HFFc6 (cell line): ENCODE measurements around the gene DAPK1. TPM values are rescaled to one million over a fixed set of nuclear protein-coding genes. Genes with fewer than 3 reads are reported as not detected.

ENCODE experiments used
- DNase-seq: peaks from one replicate; pipeline ENCODE4 v3.0.0-alpha.2; 2018
- H3K27ac Mint-ChIP-seq: 2 replicates; pipeline ENCODE4 v1.8.0; 2020; ENCODE audit warnings: mild to moderate bottlenecking, mixed read lengths
- H3K27me3 Mint-ChIP-seq: 2 replicates; pipeline ENCODE4 v1.8.0; 2021; ENCODE audit warnings: mild to moderate bottlenecking, moderate library complexity, mixed read lengths; ENCODE audit not compliant: insufficient read depth
- H3K36me3 Mint-ChIP-seq: 2 replicates; pipeline ENCODE4 v1.8.0; 2021; ENCODE audit warnings: low read depth, mixed read lengths
- H3K4me1 Mint-ChIP-seq: 2 replicates; pipeline ENCODE4 v1.8.0; 2020; ENCODE audit warnings: low read depth, mixed read lengths
- H3K4me3 Mint-ChIP-seq: 2 replicates; pipeline ENCODE4 v1.8.0; 2020; ENCODE audit warnings: mild to moderate bottlenecking, moderate library complexity, mixed read lengths
- H3K9me3 Mint-ChIP-seq: 2 replicates; pipeline ENCODE4 v1.8.0; 2020; ENCODE audit warnings: mild to moderate bottlenecking, mixed read lengths
- total RNA-seq, 6 experiments: library from RNA; stranded (reverse); fragmentation: NEBNext Ultra II Directional; extraction: Animal tissue kit (Norgen Biotek cat#: 25700); gene quantifications; 2 replicates in 1 of 6; 3 replicates in 5 of 6; pipeline ENCODE4 v1.2.3, GENCODE V29; 2021
- TF ChIP-seq, protein P1 (sequence below): fragments of 200-600 bp; sonication (generic); IDR thresholded peaks from 2 replicates; pipeline ENCODE4 v1.5.0; 2021; ENCODE audit warnings: antibody characterized with exemption, mild to moderate bottlenecking

The DAPK1 gene
- total RNA-seq, 6 experiments from 2014 or later: 0.06 to 0.36 (median 0.18) TPM

DNA sequence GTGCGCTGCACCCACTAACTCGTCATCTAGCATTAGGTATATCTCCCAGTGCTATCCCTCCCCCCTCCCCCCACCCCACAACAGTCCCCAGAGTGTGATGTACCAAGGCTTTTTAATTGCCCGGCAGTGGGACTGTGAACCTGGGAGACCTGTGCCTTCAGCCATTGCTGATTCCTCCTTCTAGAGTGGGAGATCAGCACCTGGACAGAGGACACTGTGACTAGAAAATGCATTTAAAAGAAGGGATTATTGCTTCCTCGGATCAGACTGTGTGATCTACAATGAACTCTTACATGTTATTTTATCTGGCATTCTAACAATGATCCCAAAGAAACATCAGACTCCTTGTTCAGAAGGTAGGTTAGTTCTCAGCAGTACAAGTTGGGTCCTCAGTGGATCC is 254.2 kb downstream of the DAPK1 start:
- TF ChIP-seq, protein P1, sequence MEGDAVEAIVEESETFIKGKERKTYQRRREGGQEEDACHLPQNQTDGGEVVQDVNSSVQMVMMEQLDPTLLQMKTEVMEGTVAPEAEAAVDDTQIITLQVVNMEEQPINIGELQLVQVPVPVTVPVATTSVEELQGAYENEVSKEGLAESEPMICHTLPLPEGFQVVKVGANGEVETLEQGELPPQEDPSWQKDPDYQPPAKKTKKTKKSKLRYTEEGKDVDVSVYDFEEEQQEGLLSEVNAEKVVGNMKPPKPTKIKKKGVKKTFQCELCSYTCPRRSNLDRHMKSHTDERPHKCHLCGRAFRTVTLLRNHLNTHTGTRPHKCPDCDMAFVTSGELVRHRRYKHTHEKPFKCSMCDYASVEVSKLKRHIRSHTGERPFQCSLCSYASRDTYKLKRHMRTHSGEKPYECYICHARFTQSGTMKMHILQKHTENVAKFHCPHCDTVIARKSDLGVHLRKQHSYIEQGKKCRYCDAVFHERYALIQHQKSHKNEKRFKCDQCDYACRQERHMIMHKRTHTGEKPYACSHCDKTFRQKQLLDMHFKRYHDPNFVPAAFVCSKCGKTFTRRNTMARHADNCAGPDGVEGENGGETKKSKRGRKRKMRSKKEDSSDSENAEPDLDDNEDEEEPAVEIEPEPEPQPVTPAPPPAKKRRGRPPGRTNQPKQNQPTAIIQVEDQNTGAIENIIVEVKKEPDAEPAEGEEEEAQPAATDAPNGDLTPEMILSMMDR: no peak
- no peak overlapping the region for H3K4me3 Mint-ChIP-seq
- H3K27ac Mint-ChIP-seq: no peak overlapping the region
- H3K4me1 Mint-ChIP-seq: no peaks in the 10 kb centered on the region
- H3K27me3 Mint-ChIP-seq: peaks cover 5% of the 10 kb centered on the region
- peaks cover 7% of the 10 kb centered on the region; the same call in 1 of the 2 replicates for H3K9me3 Mint-ChIP-seq
- no peaks in the 10 kb centered on the region for H3K36me3 Mint-ChIP-seq
- DNase-seq: no peak

DNA sequence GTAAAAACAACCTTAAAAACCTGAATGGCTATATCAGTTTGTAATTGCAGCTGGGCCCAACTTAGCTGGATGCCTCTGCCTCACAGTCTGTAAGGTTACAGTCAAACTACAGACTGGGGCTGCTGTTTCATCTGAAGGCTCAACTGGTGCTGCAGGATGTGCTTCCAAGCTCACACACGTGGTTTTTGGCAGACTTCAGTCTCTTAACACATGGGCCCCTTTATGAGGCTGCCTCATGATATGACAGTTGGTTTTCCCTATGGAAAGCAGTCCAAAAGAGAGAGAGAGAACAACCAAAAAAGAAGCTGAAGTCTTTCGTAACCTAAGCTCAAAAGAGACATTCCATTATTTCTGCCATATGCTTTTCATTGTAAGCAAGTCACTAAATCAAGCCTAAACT is 255.6 kb downstream of the DAPK1 start:
- H3K4me3 Mint-ChIP-seq: no peak overlapping the region
- no peaks in the 10 kb centered on the region for H3K4me1 Mint-ChIP-seq
- H3K27ac Mint-ChIP-seq: no peak overlapping the region
- no peak for DNase-seq
- peaks cover 2% of the 10 kb centered on the region for H3K27me3 Mint-ChIP-seq
- no peaks in the 10 kb centered on the region for H3K36me3 Mint-ChIP-seq
- TF ChIP-seq, protein P1: no peak
- peaks cover 7% of the 10 kb centered on the region; the same call in 1 of the 2 replicates for H3K9me3 Mint-ChIP-seq

Other genes with a start within 250 kb of the DAPK1 start
- gene CTSL, start 228.3 kb downstream of the DAPK1 start, total RNA-seq: 100 to 1,000 TPM; 189 to 232 (median 210) TPM